Right lobe of liver (tissue), 4 donors: ENCODE data around the gene DPPA5.

Experiments
- CTCF ChIP-seq, 4 donors: fragments of 200-600 bp in 3 of 4; fragments of 450-650 bp in 1 of 4; IDR thresholded peaks; one replicate each; pipeline versions ENCODE4 v1.5.1 to v1.8.0; 2016 to 2022; ENCODE audit warnings: antibody characterized with exemption in 4 of 4, mild to moderate bottlenecking in 2 of 4
- POLR2A ChIP-seq: fragments of 450-650 bp; IDR thresholded peaks from one replicate; pipeline ENCODE4 v1.6.1; 2017; ENCODE audit warnings: antibody characterized with exemption, mild to moderate bottlenecking
- donor health status: DM: no; HTN: no; CAD: no.
- donor health status: DM: no; HTN: no; CAD: no.
- donor health status: DM: no; HTN: yes; CAD: no.

DNA sequence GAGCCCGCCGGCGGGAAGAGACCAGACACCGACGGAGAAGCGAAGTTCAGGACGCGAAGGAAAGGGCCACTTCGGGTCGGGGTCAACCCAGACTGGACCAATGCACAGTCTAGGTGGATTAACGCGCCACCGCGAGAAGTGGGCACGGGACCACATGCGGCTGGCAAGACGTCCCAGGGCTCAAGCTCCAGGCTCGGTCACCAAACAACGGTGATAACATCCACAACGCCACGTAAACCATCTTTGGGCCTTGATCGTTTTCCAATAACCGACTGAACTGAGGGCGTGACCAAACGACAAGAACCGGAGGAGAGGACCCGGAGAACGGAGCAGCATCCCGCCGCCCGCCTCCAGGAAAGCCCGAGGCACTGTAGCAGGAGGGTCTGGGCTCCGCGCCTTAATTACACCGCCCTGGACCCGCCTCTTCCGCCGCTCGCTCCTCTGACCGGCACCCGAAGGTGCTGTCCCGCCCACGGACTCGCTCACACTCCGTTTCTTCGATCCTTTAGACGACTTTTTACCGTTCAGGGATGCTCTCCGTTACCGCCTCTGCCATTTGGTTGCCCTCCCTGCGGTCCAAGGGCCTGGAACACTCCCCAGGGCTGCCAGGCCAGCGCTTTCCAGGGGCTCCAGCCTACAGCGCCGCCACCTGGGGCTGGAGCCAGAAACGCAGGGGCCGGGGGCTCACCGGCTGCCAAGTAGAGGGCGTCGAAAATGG lies 44.1 kb downstream of the DPPA5 start:
- TF ChIP-seq POLR2A, result no peak
- TF ChIP-seq CTCF (IDR thresholded peaks at IDR 0.05), result no peak
